Measurements from ENCODE around the gene LGALS3. TPM values are rescaled to one million over a fixed set of nuclear protein-coding genes. Genes with fewer than 3 reads are reported as not detected.

The LGALS3 gene
- total and polyA plus RNA-seq, 2 experiments from 2014 or later, result 461 to 766 TPM

- WGBS (ENCODE audit: low lambda C conversion rate, missing lambda C conversion rate), result 71% methylated on average over 2 of the region's 2 CpGs
- Histone ChIP-seq H3K27ac (peak overlapping the region; percentile 39), H3K79me2 (no peaks in the 10 kb centered on the region), H2AFZ (no peak overlapping the region), H3K9me3 (ENCODE audit: low read depth) (no peaks in the 10 kb centered on the region), H3K27me3 (no peaks in the 10 kb centered on the region), H4K20me1 (ENCODE audit: insufficient read depth, poor library complexity, severe bottlenecking) (no peaks in the 10 kb centered on the region), H3K4me3 (no peak overlapping the region), H3K36me3 (replicated peaks; ENCODE audit: insufficient read depth, low read depth) (no peaks in the 10 kb centered on the region), H3K4me1 (ENCODE audit: insufficient read depth) (peaks cover 38% of the 10 kb centered on the region), H3K4me2 (no peak overlapping the region), H3K9me2 (replicated peaks; ENCODE audit: insufficient read depth) (no peaks in the 10 kb centered on the region)
- TF ChIP-seq EZH2 (IDR thresholded peaks at IDR 0.05; ENCODE audit: borderline replicate concordance) (no peak), CTCF (IDR thresholded peaks at IDR 0.05; ENCODE audit: poor library complexity) (no peak)
- DNase-seq (ENCODE audit: low spot score), result no peak
Measured at GRCh38 chr14:55099756-55100155, 29.3 kb upstream of the LGALS3 start.

GRCh38 chr14:55101698-55102097, 27.4 kb upstream of the LGALS3 start:
- Histone ChIP-seq H2AFZ (no peak overlapping the region), H3K27ac (peak overlapping the region; percentile 96), H3K27me3 (no peaks in the 10 kb centered on the region), H3K36me3 (replicated peaks; ENCODE audit: insufficient read depth, low read depth) (no peaks in the 10 kb centered on the region), H3K4me2 (peak overlapping the region; percentile 60), H3K9me3 (ENCODE audit: low read depth) (no peaks in the 10 kb centered on the region), H3K4me1 (ENCODE audit: insufficient read depth) (peaks cover 40% of the 10 kb centered on the region), H4K20me1 (ENCODE audit: insufficient read depth, poor library complexity, severe bottlenecking) (no peaks in the 10 kb centered on the region), H3K9me2 (replicated peaks; ENCODE audit: insufficient read depth) (no peaks in the 10 kb centered on the region), H3K4me3 (no peak overlapping the region), H3K79me2 (no peaks in the 10 kb centered on the region)
- WGBS (ENCODE audit: low lambda C conversion rate, missing lambda C conversion rate), result 100% methylated on average over 5 of the region's 5 CpGs
- TF ChIP-seq CTCF (IDR thresholded peaks at IDR 0.05; ENCODE audit: poor library complexity) (no peak), EZH2 (IDR thresholded peaks at IDR 0.05; ENCODE audit: borderline replicate concordance) (no peak)
- no peak for DNase-seq (ENCODE audit: low spot score)

- Histone ChIP-seq H3K79me2 (no peaks in the 10 kb centered on the region), H3K9me3 (ENCODE audit: low read depth) (no peaks in the 10 kb centered on the region), H3K4me2 (peak overlapping the region; percentile 60), H4K20me1 (ENCODE audit: insufficient read depth, poor library complexity, severe bottlenecking) (no peaks in the 10 kb centered on the region), H2AFZ (no peak overlapping the region), H3K36me3 (replicated peaks; ENCODE audit: insufficient read depth, low read depth) (no peaks in the 10 kb centered on the region), H3K27me3 (no peaks in the 10 kb centered on the region), H3K9me2 (replicated peaks; ENCODE audit: insufficient read depth) (no peaks in the 10 kb centered on the region), H3K27ac (peak overlapping the region; percentile 96), H3K4me1 (ENCODE audit: insufficient read depth) (peaks cover 41% of the 10 kb centered on the region), H3K4me3 (no peak overlapping the region)
- 23% methylated on average over 7 of the region's 7 CpGs for WGBS (ENCODE audit: low lambda C conversion rate, missing lambda C conversion rate)
- TF ChIP-seq CTCF (IDR thresholded peaks at IDR 0.05; ENCODE audit: poor library complexity) (no peak), EZH2phosphoT487 (IDR thresholded peaks at IDR 0.05; ENCODE audit: low read depth, severe bottlenecking, unreplicated experiment) (no peak), EZH2 (IDR thresholded peaks at IDR 0.05; ENCODE audit: borderline replicate concordance) (no peak)
- peak; percentile 70 for DNase-seq (ENCODE audit: low spot score)
Measured at GRCh38 chr14:55102141-55102621, 26.9 kb upstream of the LGALS3 start.
